K562 (cell line): ENCODE data around the gene EPHA2. TPM values are rescaled to one million over a fixed set of nuclear protein-coding genes. Genes with fewer than 3 reads are reported as not detected.

ENCODE experiments used
- BHLHE40 ChIP-seq: IDR thresholded peaks from 2 replicates; pipeline ENCODE4 v1.6.1; 2011; ENCODE audit warnings: low read length, improper control_type of control experiment
- CEBPB ChIP-seq: fragments of 450-650 bp; IDR thresholded peaks from 2 replicates; pipeline ENCODE4 v1.6.1; 2016; ENCODE audit warnings: missing genetic modification characterization, missing compliant biosample characterization
- CXXC5 ChIP-seq: fragments of 250-450 bp; sonication (Bioruptor Pico); IDR thresholded peaks from 2 replicates; pipeline ENCODE4 v1.8.0; 2022; ENCODE audit warnings: inconsistent platforms, mild to moderate bottlenecking, moderate library complexity
- JUNB ChIP-seq: fragments of 450-650 bp; formaldehyde crosslinking; conservative IDR thresholded peaks from 2 replicates; pipeline ENCODE4 v1.4.0; 2020; ENCODE audit warnings: mild to moderate bottlenecking
- PML ChIP-seq: IDR thresholded peaks from 2 replicates; pipeline ENCODE4 v1.6.1; 2012; ENCODE audit warnings: low read length, inconsistent platforms
- REST ChIP-seq, 2 experiments: fragments of 450-650 bp; formaldehyde crosslinking in 1 of 2; IDR thresholded peaks; 2 replicates each; pipeline versions ENCODE4 v1.4.0 to v1.6.1; 2014 to 2020; ENCODE audit warnings: mild to moderate bottlenecking in 2 of 2, borderline replicate concordance in 1 of 2, low read depth in 1 of 2
- TEAD1 ChIP-seq, 2 experiments: fragments of 450-650 bp in 1 of 2; sonication (generic) in 1 of 2; formaldehyde crosslinking; IDR thresholded peaks; 2 replicates each; pipeline versions ENCODE4 v1.4.0 to v1.8.0; 2020 to 2022; ENCODE audit warnings: mild to moderate bottlenecking in 2 of 2, missing genetic modification reagents in 1 of 2
- TRIM25 ChIP-seq: fragments of 450-650 bp; IDR thresholded peaks from 2 replicates; pipeline ENCODE4 v1.7.0; 2016; ENCODE audit warnings: borderline replicate concordance
- ZEB2 ChIP-seq: fragments of 450-650 bp; IDR thresholded peaks from 2 replicates; pipeline ENCODE4 v1.6.1; 2016
- polyA plus RNA-seq, 8 experiments: library from polyadenylated mRNA; depleted of rRNA in 4 of 8; stranded (reverse) in 5 of 8; unstranded in 3 of 8; fragments of >200 nt; fragmentation: Nextera tagmentation in 2 of 8; fragmentation: Illumina TruSeq in 1 of 8; extraction: Ambion mirVana in 2 of 8; extraction: Trizol in 1 of 8; gene quantifications; 2 replicates each; pipeline versions ENCODE4 v1.2.1 to v1.2.3, GENCODE V29; 2011 to 2014; ENCODE audit warnings: inconsistent platforms in 1 of 8, missing spikeins in 1 of 8
- total RNA-seq, 7 experiments: library from RNA; depleted of rRNA in 6 of 7; stranded (reverse); fragments of >200 nt in 6 of 7; fragmentation: Illumina TruSeq in 2 of 7; extraction: Trizol in 2 of 7; gene quantifications; 2 replicates each; pipeline versions ENCODE4 v1.2.1 to v1.2.3, GENCODE V29; 2011 to 2021; ENCODE audit warnings: low replicate concordance in 1 of 7
- TF ChIP-seq, protein P1 (sequence below): fragments of 250-450 bp; sonication (Bioruptor Pico); IDR thresholded peaks from 2 replicates; pipeline ENCODE4 v1.4.0; 2020; ENCODE audit warnings: mild to moderate bottlenecking, moderate library complexity, borderline replicate concordance
- TF ChIP-seq, protein P2 (sequence below): fragments of 250-450 bp; sonication (Bioruptor Pico); IDR thresholded peaks from 2 replicates; pipeline ENCODE4 v1.4.0; 2020; ENCODE audit warnings: mild to moderate bottlenecking

The EPHA2 gene
- total and polyA plus RNA-seq, 9 of the 15 experiments (the other 6 are each of a cell fraction or from before 2014, with no cell fraction given), result 0.04 to 0.40 (median 0.07) TPM; not detected in 4

DNA sequence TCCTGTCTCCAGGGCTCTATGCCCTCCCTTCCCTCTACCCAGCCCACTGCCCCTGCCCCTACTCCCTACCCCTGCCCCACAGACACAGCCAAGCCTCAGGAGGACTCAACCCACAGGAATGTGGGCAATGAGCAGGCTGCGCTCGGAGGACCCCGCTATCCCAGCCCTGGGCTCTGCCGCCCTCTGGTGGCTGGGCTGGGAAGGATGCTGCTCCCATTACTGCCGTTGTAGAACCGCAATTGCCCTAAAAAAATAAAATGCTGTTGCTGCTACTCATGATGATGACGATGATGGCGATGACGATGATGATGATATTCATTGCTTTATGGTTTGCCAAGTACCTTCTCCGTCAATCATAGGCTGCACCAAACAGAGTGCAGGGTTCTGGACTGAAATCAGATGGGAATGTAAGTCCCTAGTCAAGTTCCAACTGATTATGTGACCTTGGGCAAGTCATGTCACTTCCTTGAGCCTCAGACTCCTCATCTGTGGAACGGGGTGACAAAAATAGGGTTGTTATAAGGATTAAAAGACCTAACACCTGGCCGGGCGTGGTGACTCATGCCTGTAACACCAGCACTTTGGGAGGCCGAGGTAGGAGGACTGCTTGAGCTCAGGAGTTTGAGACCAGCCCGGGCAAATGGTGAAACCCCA is 32.0 kb upstream of the EPHA2 start (continued):
- TF ChIP-seq, protein P1, sequence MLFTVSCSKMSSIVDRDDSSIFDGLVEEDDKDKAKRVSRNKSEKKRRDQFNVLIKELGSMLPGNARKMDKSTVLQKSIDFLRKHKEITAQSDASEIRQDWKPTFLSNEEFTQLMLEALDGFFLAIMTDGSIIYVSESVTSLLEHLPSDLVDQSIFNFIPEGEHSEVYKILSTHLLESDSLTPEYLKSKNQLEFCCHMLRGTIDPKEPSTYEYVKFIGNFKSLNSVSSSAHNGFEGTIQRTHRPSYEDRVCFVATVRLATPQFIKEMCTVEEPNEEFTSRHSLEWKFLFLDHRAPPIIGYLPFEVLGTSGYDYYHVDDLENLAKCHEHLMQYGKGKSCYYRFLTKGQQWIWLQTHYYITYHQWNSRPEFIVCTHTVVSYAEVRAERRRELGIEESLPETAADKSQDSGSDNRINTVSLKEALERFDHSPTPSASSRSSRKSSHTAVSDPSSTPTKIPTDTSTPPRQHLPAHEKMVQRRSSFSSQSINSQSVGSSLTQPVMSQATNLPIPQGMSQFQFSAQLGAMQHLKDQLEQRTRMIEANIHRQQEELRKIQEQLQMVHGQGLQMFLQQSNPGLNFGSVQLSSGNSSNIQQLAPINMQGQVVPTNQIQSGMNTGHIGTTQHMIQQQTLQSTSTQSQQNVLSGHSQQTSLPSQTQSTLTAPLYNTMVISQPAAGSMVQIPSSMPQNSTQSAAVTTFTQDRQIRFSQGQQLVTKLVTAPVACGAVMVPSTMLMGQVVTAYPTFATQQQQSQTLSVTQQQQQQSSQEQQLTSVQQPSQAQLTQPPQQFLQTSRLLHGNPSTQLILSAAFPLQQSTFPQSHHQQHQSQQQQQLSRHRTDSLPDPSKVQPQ (CRISPR knock-in tag), result no peak
- TF ChIP-seq JUNB (CRISPR knock-in tag) (no peak), CEBPB (tag) (no peak), TRIM25 (no peak; the same call in 1 of the 2 replicates), ZEB2 (0 out of 2 replicates have a peak, but pooled peaks have one; percentile 5), PML (no peak), TEAD1 (CRISPR knock-in tag; IDR thresholded peaks at IDR 0.05) (peak; percentile 79 to 94), BHLHE40 (no peak), CXXC5 (CRISPR knock-in tag) (peak; percentile 30; the same call in 1 of the 2 replicates), REST (IDR thresholded peaks at IDR 0.05; ENCODE audit: borderline replicate concordance) (peak; percentile 98), REST (CRISPR knock-in tag; IDR thresholded peaks at IDR 0.05; ENCODE audit: low read depth) (no peak)
- TF ChIP-seq, protein P2, sequence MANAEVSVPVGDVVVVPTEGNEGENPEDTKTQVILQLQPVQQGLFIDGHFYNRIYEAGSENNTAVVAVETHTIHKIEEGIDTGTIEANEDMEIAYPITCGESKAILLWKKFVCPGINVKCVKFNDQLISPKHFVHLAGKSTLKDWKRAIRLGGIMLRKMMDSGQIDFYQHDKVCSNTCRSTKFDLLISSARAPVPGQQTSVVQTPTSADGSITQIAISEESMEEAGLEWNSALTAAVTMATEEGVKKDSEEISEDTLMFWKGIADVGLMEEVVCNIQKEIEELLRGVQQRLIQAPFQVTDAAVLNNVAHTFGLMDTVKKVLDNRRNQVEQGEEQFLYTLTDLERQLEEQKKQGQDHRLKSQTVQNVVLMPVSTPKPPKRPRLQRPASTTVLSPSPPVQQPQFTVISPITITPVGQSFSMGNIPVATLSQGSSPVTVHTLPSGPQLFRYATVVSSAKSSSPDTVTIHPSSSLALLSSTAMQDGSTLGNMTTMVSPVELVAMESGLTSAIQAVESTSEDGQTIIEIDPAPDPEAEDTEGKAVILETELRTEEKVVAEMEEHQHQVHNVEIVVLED (CRISPR knock-in tag), result no peak
